HUES6 (cell line): ENCODE measurements around the gene KCNH1.

Experiments used
- H3K27ac ChIP-seq: 2 replicates; pipeline ENCODE4 v1.7.0; 2013; ENCODE audit warnings: low read depth, mild to moderate bottlenecking, low read length, inconsistent platforms
- H3K27me3 ChIP-seq: 2 replicates; pipeline ENCODE4 v1.6.1; 2013; ENCODE audit warnings: low read length; ENCODE audit not compliant: control insufficient read depth, insufficient read depth
- H3K36me3 ChIP-seq: 2 replicates; pipeline ENCODE4 v1.6.1; 2013; ENCODE audit warnings: low read length; ENCODE audit not compliant: control insufficient read depth, insufficient read depth
- H3K4me1 ChIP-seq: 2 replicates; pipeline ENCODE4 v1.6.1; 2013; ENCODE audit warnings: low read length; ENCODE audit not compliant: control insufficient read depth, insufficient read depth
- H3K4me3 ChIP-seq: 2 replicates; pipeline ENCODE4 v1.5.1; 2013; ENCODE audit warnings: low read depth, low read length
- H3K9ac ChIP-seq: one replicate; pipeline ENCODE4 v1.6.1; 2013; ENCODE audit warnings: mild to moderate bottlenecking, low read length
- H3K9me3 ChIP-seq: 2 replicates; pipeline ENCODE4 v1.6.1; 2013; ENCODE audit warnings: low read depth, low read length; ENCODE audit not compliant: control insufficient read depth, insufficient read depth

The KCNH1 gene

GRCh38 chr1:210736713-210737112 lies 397.2 kb downstream of the KCNH1 start:
- Histone ChIP-seq H3K27ac (no peak overlapping the region), H3K9me3 (no peaks in the 10 kb centered on the region), H3K36me3 (no peaks in the 10 kb centered on the region), H3K4me3 (no peak overlapping the region), H3K9ac (no peak overlapping the region), H3K4me1 (no peaks in the 10 kb centered on the region), H3K27me3 (no peaks in the 10 kb centered on the region)

- no peaks in the 10 kb centered on the region for H3K4me1 ChIP-seq
- H3K36me3 ChIP-seq, result no peaks in the 10 kb centered on the region
- H3K9me3 ChIP-seq, result no peaks in the 10 kb centered on the region
- no peak overlapping the region for H3K27ac ChIP-seq
- H3K4me3 ChIP-seq, result no peak overlapping the region
- H3K9ac ChIP-seq, result no peak overlapping the region
- no peaks in the 10 kb centered on the region for H3K27me3 ChIP-seq
Measured at GRCh38 chr1:210731597-210731996, 402.4 kb downstream of the KCNH1 start.

- H3K36me3 ChIP-seq, result no peaks in the 10 kb centered on the region
Measured at GRCh38 chr1:210731193-210731592, 402.8 kb downstream of the KCNH1 start.

GRCh38 chr1:210730023-210730422 lies 403.9 kb downstream of the KCNH1 start:
- no peak overlapping the region for H3K27ac ChIP-seq
- H3K9me3 ChIP-seq, result no peaks in the 10 kb centered on the region
- H3K9ac ChIP-seq, result no peak overlapping the region
- no peaks in the 10 kb centered on the region for H3K36me3 ChIP-seq
- H3K27me3 ChIP-seq, result no peaks in the 10 kb centered on the region
- no peaks in the 10 kb centered on the region for H3K4me1 ChIP-seq
- no peak overlapping the region for H3K4me3 ChIP-seq

More at GRCh38 chr1:210731193-210731592, 402.8 kb downstream of the KCNH1 start:
- Histone ChIP-seq H3K4me1 (no peaks in the 10 kb centered on the region), H3K4me3 (no peak overlapping the region), H3K9me3 (no peaks in the 10 kb centered on the region), H3K9ac (no peak overlapping the region), H3K27ac (no peak overlapping the region), H3K27me3 (no peaks in the 10 kb centered on the region)

- H3K36me3 ChIP-seq, result no peaks in the 10 kb centered on the region
- H3K27ac ChIP-seq, result no peak overlapping the region
- no peak overlapping the region for H3K4me3 ChIP-seq
- H3K9me3 ChIP-seq, result no peaks in the 10 kb centered on the region
- no peaks in the 10 kb centered on the region for H3K4me1 ChIP-seq
- no peaks in the 10 kb centered on the region for H3K27me3 ChIP-seq
- no peak overlapping the region for H3K9ac ChIP-seq
Measured at GRCh38 chr1:210728437-210729149, 405.4 kb downstream of the KCNH1 start.

GRCh38 chr1:210727709-210728108 lies 406.2 kb downstream of the KCNH1 start:
- Histone ChIP-seq H3K4me3 (no peak overlapping the region), H3K27me3 (no peaks in the 10 kb centered on the region), H3K4me1 (no peaks in the 10 kb centered on the region), H3K9ac (no peak overlapping the region), H3K9me3 (no peaks in the 10 kb centered on the region), H3K27ac (no peak overlapping the region), H3K36me3 (no peaks in the 10 kb centered on the region)

GRCh38 chr1:210726621-210727020 lies 407.3 kb downstream of the KCNH1 start:
- no peak overlapping the region for H3K27ac ChIP-seq
- no peak overlapping the region for H3K9ac ChIP-seq
- no peak overlapping the region for H3K4me3 ChIP-seq

GRCh38 chr1:210724768-210725167 lies 409.2 kb downstream of the KCNH1 start:
- H3K27ac ChIP-seq, result no peak overlapping the region
- no peaks in the 10 kb centered on the region for H3K36me3 ChIP-seq
- no peak overlapping the region for H3K9ac ChIP-seq
- H3K4me1 ChIP-seq, result no peaks in the 10 kb centered on the region
- no peaks in the 10 kb centered on the region for H3K9me3 ChIP-seq
- H3K27me3 ChIP-seq, result no peaks in the 10 kb centered on the region
- no peak overlapping the region for H3K4me3 ChIP-seq

More at GRCh38 chr1:210726621-210727020, 407.3 kb downstream of the KCNH1 start:
- H3K4me1 ChIP-seq, result no peaks in the 10 kb centered on the region
- no peaks in the 10 kb centered on the region for H3K9me3 ChIP-seq
- no peaks in the 10 kb centered on the region for H3K36me3 ChIP-seq
- no peaks in the 10 kb centered on the region for H3K27me3 ChIP-seq

- H3K27me3 ChIP-seq, result no peaks in the 10 kb centered on the region
- no peak overlapping the region for H3K27ac ChIP-seq
- no peak overlapping the region for H3K4me3 ChIP-seq
- H3K36me3 ChIP-seq, result no peaks in the 10 kb centered on the region
- H3K9ac ChIP-seq, result no peak overlapping the region
- H3K4me1 ChIP-seq, result no peaks in the 10 kb centered on the region
- no peaks in the 10 kb centered on the region for H3K9me3 ChIP-seq
Measured at GRCh38 chr1:210723646-210724045, 410.3 kb downstream of the KCNH1 start.

- Histone ChIP-seq H3K9me3 (no peaks in the 10 kb centered on the region), H3K36me3 (no peaks in the 10 kb centered on the region), H3K9ac (no peak overlapping the region), H3K27ac (no peak overlapping the region), H3K4me3 (no peak overlapping the region), H3K4me1 (no peaks in the 10 kb centered on the region), H3K27me3 (no peaks in the 10 kb centered on the region)
Measured at GRCh38 chr1:210722410-210723081, 411.4 kb downstream of the KCNH1 start.

GRCh38 chr1:210715072-210715471 lies 418.9 kb downstream of the KCNH1 start:
- H3K36me3 ChIP-seq, result no peaks in the 10 kb centered on the region
- H3K27me3 ChIP-seq, result no peaks in the 10 kb centered on the region; the same call in 1 of the 2 replicates
- no peaks in the 10 kb centered on the region for H3K9me3 ChIP-seq
- H3K9ac ChIP-seq, result no peak overlapping the region
- no peaks in the 10 kb centered on the region for H3K4me1 ChIP-seq
- H3K27ac ChIP-seq, result no peak overlapping the region
- H3K4me3 ChIP-seq, result no peak overlapping the region
